Measurements from ENCODE around the gene NKAIN2. TPM values are rescaled to one million over a fixed set of nuclear protein-coding genes. Genes with fewer than 3 reads are reported as not detected.

Gene NKAIN2
- total and polyA plus RNA-seq, 2 donors (not counting 3 experiments of a cell fraction or from before 2014, with no cell fraction given), result 0.03 TPM; not detected in 1

GRCh38 chr6:124420116-124420840, 616.6 kb downstream of the NKAIN2 start:
- no peaks in the 10 kb centered on the region for H3K9me1 ChIP-seq (replicated peaks; ENCODE audit: control insufficient read depth, extremely low read depth, insufficient read depth, low read length)
- no peak overlapping the region for H3K27ac ChIP-seq (ENCODE audit: insufficient read depth, low read depth, low read length)
- H3K27me3 ChIP-seq (ENCODE audit: control insufficient read depth in 2 of 2, insufficient read depth in 2 of 2, low read length in 2 of 2), result no peaks in the 10 kb centered on the region
- H3K79me2 ChIP-seq (ENCODE audit: control insufficient read depth, insufficient read depth, low read length), result no peaks in the 10 kb centered on the region
- H4K20me1 ChIP-seq (replicated peaks; ENCODE audit: control insufficient read depth, extremely low read depth, insufficient read depth, low read length), result no peaks in the 10 kb centered on the region
- no peak for TF ChIP-seq POLR2AphosphoS5 (IDR thresholded peaks at IDR 0.05; ENCODE audit: insufficient read depth, low read depth, low read length)
- TF ChIP-seq, protein P1, sequence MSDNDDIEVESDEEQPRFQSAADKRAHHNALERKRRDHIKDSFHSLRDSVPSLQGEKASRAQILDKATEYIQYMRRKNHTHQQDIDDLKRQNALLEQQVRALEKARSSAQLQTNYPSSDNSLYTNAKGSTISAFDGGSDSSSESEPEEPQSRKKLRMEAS (IDR thresholded peaks at IDR 0.05; ENCODE audit: insufficient read depth, insufficient read length), result no peak
- no peak for TF ChIP-seq MYC (IDR thresholded peaks at IDR 0.05; ENCODE audit: low read depth, low read length)
- no peak for TF ChIP-seq JUN (IDR thresholded peaks at IDR 0.05; ENCODE audit: borderline replicate concordance, insufficient read depth, insufficient read length, low read depth)
- TF ChIP-seq FOS (IDR thresholded peaks at IDR 0.05; ENCODE audit: borderline replicate concordance, insufficient read depth, low read length), result no peak
- no peak for TF ChIP-seq EZH2 (IDR thresholded peaks at IDR 0.05; ENCODE audit: borderline replicate concordance, low read depth, low read length, severe bottlenecking)
- TF ChIP-seq, protein P2, sequence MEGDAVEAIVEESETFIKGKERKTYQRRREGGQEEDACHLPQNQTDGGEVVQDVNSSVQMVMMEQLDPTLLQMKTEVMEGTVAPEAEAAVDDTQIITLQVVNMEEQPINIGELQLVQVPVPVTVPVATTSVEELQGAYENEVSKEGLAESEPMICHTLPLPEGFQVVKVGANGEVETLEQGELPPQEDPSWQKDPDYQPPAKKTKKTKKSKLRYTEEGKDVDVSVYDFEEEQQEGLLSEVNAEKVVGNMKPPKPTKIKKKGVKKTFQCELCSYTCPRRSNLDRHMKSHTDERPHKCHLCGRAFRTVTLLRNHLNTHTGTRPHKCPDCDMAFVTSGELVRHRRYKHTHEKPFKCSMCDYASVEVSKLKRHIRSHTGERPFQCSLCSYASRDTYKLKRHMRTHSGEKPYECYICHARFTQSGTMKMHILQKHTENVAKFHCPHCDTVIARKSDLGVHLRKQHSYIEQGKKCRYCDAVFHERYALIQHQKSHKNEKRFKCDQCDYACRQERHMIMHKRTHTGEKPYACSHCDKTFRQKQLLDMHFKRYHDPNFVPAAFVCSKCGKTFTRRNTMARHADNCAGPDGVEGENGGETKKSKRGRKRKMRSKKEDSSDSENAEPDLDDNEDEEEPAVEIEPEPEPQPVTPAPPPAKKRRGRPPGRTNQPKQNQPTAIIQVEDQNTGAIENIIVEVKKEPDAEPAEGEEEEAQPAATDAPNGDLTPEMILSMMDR (IDR thresholded peaks at IDR 0.05; ENCODE audit: extremely low read depth in 1 of 2, insufficient read depth in 1 of 2, low read depth in 1 of 2, low read length in 2 of 2), result no peak
- TF ChIP-seq GATA2 (IDR thresholded peaks at IDR 0.05; ENCODE audit: insufficient read depth, insufficient read length, low read depth, low read length), result no peak
- no peak for TF ChIP-seq POLR2A (IDR thresholded peaks at IDR 0.05; ENCODE audit: low read depth, low read length)
- BruUV-seq (replicated peaks), result no TSS peak
- H2AFZ ChIP-seq (ENCODE audit: low read depth, low read length), result no peak overlapping the region
- DNase-seq (ENCODE audit: low read depth, low spot score) (no peak), FAIRE-seq (no peak)
- H3K4me2 ChIP-seq (ENCODE audit: insufficient read depth, low read length), result no peak overlapping the region
- no peak overlapping the region for H3K4me3 ChIP-seq (replicated peaks in 1 of 3; ENCODE audit: insufficient read depth in 1 of 3, low read depth in 1 of 3, low read length in 3 of 3)
- H3K4me1 ChIP-seq (ENCODE audit: control insufficient read depth, extremely low read depth, insufficient read depth, low read length), result no peaks in the 10 kb centered on the region
- no peaks in the 10 kb centered on the region for H3K36me3 ChIP-seq (ENCODE audit: control insufficient read depth in 2 of 2, extremely low read depth in 1 of 2, insufficient read depth in 2 of 2, low read length in 2 of 2)
- CTCF ChIA-PET, result interaction anchor here (0.5 to 1.0 kb wide), 2 partner anchors 17 to 806 kb away, joined by 3 to 4 read pairs; no protein-coding TSS in a partner anchor
- intact Hi-C loops (cut with micrococcal nuclease) (no loop called here), dilution Hi-C loops (cut with MboI; ENCODE audit: extremely low pct_ligation_motif_present, low sequenced_read_pairs) (no loop called here)
- POLR2A ChIA-PET, result no interaction called here
- H3K9me3 ChIP-seq (replicated peaks; ENCODE audit: control insufficient read depth, insufficient read depth, low read length), result no peaks in the 10 kb centered on the region
- H3K9ac ChIP-seq (replicated peaks; ENCODE audit: extremely low read depth, insufficient read depth, low read length), result no peak overlapping the region
